OCI-LY1 (cell line): ENCODE data around the gene KLF15.
"Not testable (repeated sequence)": the region's sequence is repeated elsewhere in the genome, so short reads cannot be mapped to it uniquely, and the experiment has no call there.

Experiments
- H2AFZ ChIP-seq: fragments of 200-600 bp; sonication (generic), shearing (Covaris generic); 2 replicates; pipeline ENCODE4 v1.6.0; 2014; ENCODE audit warnings: antibody characterized with exemption, mild to moderate bottlenecking, low read length
- H3F3A ChIP-seq: fragments of 200-600 bp; sonication (generic), shearing (Covaris generic); 2 replicates; pipeline ENCODE4 v1.6.0; 2014; ENCODE audit warnings: mild to moderate bottlenecking, antibody characterized with exemption, low read length, moderate library complexity; ENCODE audit not compliant: insufficient read depth
- H3K27ac ChIP-seq: fragments of 200-600 bp; sonication (generic); 2 replicates; pipeline ENCODE4 v1.5.1; 2014; ENCODE audit warnings: low read length, mixed run types, mild to moderate bottlenecking, low read depth; ENCODE audit not compliant: poor library complexity, severe bottlenecking
- H3K27me3 ChIP-seq: fragments of 200-600 bp; sonication (generic); 2 replicates; pipeline ENCODE4 v1.6.0; 2014; ENCODE audit warnings: antibody characterized with exemption, mild to moderate bottlenecking, low read length, moderate library complexity; ENCODE audit not compliant: insufficient read depth
- H3K36me3 ChIP-seq: fragments of 200-600 bp; sonication (generic); 2 replicates; pipeline ENCODE4 v1.6.1; 2014; ENCODE audit warnings: mild to moderate bottlenecking, antibody characterized with exemption, low read length, moderate library complexity, mixed read lengths; ENCODE audit not compliant: insufficient read depth
- H3K4me1 ChIP-seq: fragments of 200-600 bp; sonication (generic); 2 replicates; pipeline ENCODE4 v1.5.1; 2014; ENCODE audit warnings: mild to moderate bottlenecking, low read length, moderate library complexity; ENCODE audit not compliant: insufficient read depth, severe bottlenecking
- H3K4me2 ChIP-seq: fragments of 200-600 bp; sonication (generic), shearing (Covaris generic); 2 replicates; pipeline ENCODE4 v1.6.1; 2014; ENCODE audit warnings: low read length
- H3K4me3 ChIP-seq: fragments of 200-600 bp; sonication (generic); 2 replicates; pipeline ENCODE4 v1.5.1; 2014; ENCODE audit warnings: low read length, low read depth, mild to moderate bottlenecking, mixed read lengths; ENCODE audit not compliant: poor library complexity, severe bottlenecking
- H3K79me2 ChIP-seq: fragments of 200-600 bp; shearing (Covaris generic); 2 replicates; pipeline ENCODE4 v1.6.1; 2016; ENCODE audit warnings: mixed run types, low read length, mixed read lengths; ENCODE audit not compliant: insufficient read depth
- H3K9ac ChIP-seq: fragments of 200-600 bp; sonication (generic), shearing (Covaris generic); 2 replicates; pipeline ENCODE4 v1.6.1; 2014; ENCODE audit warnings: mild to moderate bottlenecking, low read length, mixed read lengths
- H3K9me2 ChIP-seq: fragments of 200-600 bp; sonication (generic), shearing (Covaris generic); 2 replicates; pipeline ENCODE4 v1.6.1; 2014; ENCODE audit warnings: low read depth, mild to moderate bottlenecking, low read length, mixed read lengths
- H3K9me3 ChIP-seq: fragments of 200-600 bp; shearing (Covaris generic); 2 replicates; pipeline ENCODE4 v1.6.1; 2014; ENCODE audit warnings: low read length, mixed read lengths
- H4K20me1 ChIP-seq: fragments of 200-600 bp; sonication (generic), shearing (Covaris generic); 2 replicates; pipeline ENCODE4 v1.6.0; 2016; ENCODE audit warnings: mild to moderate bottlenecking, low read length; ENCODE audit not compliant: insufficient read depth
- EZH2 ChIP-seq: fragments of 200-600 bp; sonication (generic), shearing (Covaris generic); IDR thresholded peaks from 2 replicates; pipeline ENCODE4 v1.8.0; 2017; ENCODE audit warnings: borderline replicate concordance, mixed run types, mild to moderate bottlenecking, antibody characterized with exemption, low read length, moderate library complexity, mixed read lengths
- TF ChIP-seq, protein P1 (sequence below): fragments of 200-600 bp; sonication (generic), shearing (Covaris generic); IDR thresholded peaks from 2 replicates; pipeline ENCODE4 v1.5.1; 2017; ENCODE audit warnings: mild to moderate bottlenecking, antibody characterized with exemption, low read length, moderate library complexity, mixed read lengths

The KLF15 gene

DNA sequence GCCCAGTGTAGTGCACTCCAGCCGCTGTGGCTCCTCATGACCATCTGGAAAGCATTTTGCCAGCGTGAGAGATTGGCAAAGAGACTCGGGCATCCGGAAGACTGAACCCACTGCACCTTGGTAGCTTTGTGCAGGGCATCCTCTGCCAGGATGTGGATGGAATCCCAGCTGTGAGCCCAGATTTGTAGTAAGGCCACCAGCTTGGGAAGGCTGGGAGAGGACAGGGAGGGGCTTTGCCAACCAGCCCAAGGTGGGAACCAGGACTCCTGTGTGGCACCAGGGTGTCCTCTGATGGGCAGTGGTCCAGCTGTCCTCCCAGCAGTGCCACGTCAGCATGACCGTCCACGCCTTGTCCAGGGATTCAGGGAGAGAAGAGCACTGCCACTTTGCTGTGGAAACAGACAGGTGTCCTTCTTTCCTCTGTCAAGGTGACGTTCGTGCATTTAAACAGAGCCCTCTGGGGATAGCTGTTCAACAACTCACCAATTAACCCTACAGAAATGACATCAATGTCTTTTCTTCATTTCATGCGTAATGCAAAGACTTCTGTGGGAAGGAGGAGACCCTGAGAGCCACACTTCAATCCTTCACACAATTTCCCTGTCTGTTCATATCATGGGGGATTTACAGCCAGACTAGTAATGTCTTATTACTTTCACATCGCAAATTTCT, 19.1 kb downstream of the KLF15 start:
- Histone ChIP-seq H3K27me3 (no peaks in the 10 kb centered on the region), H3K79me2 (no peaks in the 10 kb centered on the region), H2AFZ (no peak overlapping the region), H3K9me3 (no peaks in the 10 kb centered on the region), H3K4me2 (no peak overlapping the region), H3K4me3 (no peak overlapping the region), H3K9ac (no peak overlapping the region), H4K20me1 (no peaks in the 10 kb centered on the region), H3K9me2 (no peaks in the 10 kb centered on the region), H3K27ac (no peak overlapping the region), H3F3A (no peaks in the 10 kb centered on the region), H3K36me3 (no peaks in the 10 kb centered on the region), H3K4me1 (no peaks in the 10 kb centered on the region)
- TF ChIP-seq, protein P1, sequence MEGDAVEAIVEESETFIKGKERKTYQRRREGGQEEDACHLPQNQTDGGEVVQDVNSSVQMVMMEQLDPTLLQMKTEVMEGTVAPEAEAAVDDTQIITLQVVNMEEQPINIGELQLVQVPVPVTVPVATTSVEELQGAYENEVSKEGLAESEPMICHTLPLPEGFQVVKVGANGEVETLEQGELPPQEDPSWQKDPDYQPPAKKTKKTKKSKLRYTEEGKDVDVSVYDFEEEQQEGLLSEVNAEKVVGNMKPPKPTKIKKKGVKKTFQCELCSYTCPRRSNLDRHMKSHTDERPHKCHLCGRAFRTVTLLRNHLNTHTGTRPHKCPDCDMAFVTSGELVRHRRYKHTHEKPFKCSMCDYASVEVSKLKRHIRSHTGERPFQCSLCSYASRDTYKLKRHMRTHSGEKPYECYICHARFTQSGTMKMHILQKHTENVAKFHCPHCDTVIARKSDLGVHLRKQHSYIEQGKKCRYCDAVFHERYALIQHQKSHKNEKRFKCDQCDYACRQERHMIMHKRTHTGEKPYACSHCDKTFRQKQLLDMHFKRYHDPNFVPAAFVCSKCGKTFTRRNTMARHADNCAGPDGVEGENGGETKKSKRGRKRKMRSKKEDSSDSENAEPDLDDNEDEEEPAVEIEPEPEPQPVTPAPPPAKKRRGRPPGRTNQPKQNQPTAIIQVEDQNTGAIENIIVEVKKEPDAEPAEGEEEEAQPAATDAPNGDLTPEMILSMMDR, result no peak
- no peak for TF ChIP-seq EZH2

DNA sequence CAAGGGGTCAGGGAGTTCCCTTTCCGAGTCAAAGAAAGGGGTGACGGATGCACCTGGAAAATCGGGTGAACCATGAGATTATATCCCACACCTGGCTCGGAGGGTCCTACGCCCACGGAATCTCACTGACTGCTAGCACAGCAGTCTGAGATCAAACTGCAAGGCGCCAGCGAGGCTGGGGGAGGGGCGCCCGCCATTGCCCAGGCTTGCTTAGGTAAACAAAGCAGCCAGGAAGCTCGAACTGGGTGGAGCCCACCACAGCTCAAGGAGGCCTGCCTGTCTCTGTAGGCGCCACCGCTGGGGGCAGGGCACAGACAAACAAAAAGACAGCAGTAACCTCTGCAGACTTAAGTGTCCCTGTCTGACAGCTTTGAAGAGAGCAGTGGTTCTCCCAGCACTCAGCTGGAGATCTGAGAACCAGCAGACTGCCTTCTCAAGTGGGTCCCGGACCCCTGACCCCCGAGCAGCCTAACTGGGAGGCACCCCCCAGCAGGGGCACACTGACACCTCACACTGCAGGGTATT, 25.3 kb downstream of the KLF15 start:
- H3K4me3 ChIP-seq, H3K9me3 ChIP-seq, H3K9ac ChIP-seq, H3F3A ChIP-seq, H3K79me2 ChIP-seq, H3K4me1 ChIP-seq, H3K36me3 ChIP-seq, H3K27ac ChIP-seq, H3K4me2 ChIP-seq, H4K20me1 ChIP-seq, H2AFZ ChIP-seq, H3K27me3 ChIP-seq, H3K9me2 ChIP-seq: not testable (repeated sequence)

DNA sequence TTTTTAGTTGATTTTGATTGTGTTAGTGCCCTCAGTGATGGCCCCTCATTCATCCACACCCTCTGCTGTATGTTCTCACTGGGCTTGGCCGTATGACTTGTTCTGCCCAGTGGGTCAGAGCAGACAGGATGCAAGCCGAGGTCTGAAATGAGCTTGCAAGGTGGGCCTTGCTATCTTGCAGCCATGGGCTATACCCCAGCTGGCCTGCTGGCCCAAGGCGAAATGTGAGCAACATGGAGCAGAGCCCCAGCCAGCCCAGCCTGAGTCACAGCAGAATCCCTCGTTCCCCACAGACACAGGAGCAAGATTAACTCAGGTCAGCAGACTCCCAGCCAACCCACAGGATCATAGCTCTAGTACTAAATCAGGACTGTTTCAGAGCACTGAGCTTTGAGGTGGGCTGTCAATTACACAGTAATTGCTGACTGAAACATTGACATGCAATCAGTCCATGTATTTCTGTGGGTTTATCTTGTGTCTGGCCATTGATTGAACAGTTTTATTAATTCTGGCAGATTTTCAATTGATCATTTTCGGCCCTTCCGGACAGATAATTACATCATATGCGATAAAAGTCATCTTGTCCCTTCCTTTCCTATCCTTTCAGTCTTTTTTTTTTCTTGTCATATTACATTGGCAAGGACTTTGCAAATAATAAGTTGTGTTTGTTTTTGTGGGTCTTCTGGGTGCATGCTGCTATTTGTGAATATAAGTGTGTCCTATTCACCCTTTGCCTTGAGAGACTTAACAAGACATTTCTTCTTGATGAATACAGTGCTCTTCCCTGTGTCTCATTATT, 27.1 kb downstream of the KLF15 start:
- H4K20me1 ChIP-seq, result no peaks in the 10 kb centered on the region
- no peak overlapping the region for H3K4me2 ChIP-seq
- H3K9me3 ChIP-seq, result no peaks in the 10 kb centered on the region
- no peak overlapping the region for H3K9ac ChIP-seq
- no peak overlapping the region for H3K4me3 ChIP-seq
- H3K27me3 ChIP-seq, result no peaks in the 10 kb centered on the region
- H3K27ac ChIP-seq, result no peak overlapping the region
- no peaks in the 10 kb centered on the region for H3F3A ChIP-seq
- no peaks in the 10 kb centered on the region for H3K36me3 ChIP-seq
- TF ChIP-seq, protein P1, result no peak
- no peak for TF ChIP-seq EZH2
- no peaks in the 10 kb centered on the region for H3K4me1 ChIP-seq
- no peaks in the 10 kb centered on the region for H3K9me2 ChIP-seq
- no peak overlapping the region for H2AFZ ChIP-seq
- H3K79me2 ChIP-seq, result no peaks in the 10 kb centered on the region
